Liver (tissue), 9 donors: ENCODE measurements around the gene GREB1. TPM values are rescaled to one million over a fixed set of nuclear protein-coding genes. Genes with fewer than 3 reads are reported as not detected.

Source experiments
- DNase-seq: peaks from one replicate; pipeline ENCODE4 v3.0.0-alpha.2; 2017; ENCODE audit warnings: low spot score
- H3K27ac ChIP-seq, 2 donors: one replicate each; pipeline ENCODE4 v1.7.0; 2013; ENCODE audit warnings: inconsistent platforms in 2 of 2, low read length in 2 of 2, control low read depth in 1 of 2, low read depth in 1 of 2, mild to moderate bottlenecking in 1 of 2
- H3K27me3 ChIP-seq, 4 donors: one replicate each; pipeline versions ENCODE4 v1.6.1 to v1.7.0; 2013; ENCODE audit warnings: low read length in 3 of 4, inconsistent platforms in 1 of 4, mild to moderate bottlenecking in 1 of 4, moderate library complexity in 1 of 4; ENCODE audit not compliant: control insufficient read depth in 4 of 4, insufficient read depth in 4 of 4
- H3K36me3 ChIP-seq, 4 donors: one replicate each; pipeline versions ENCODE4 v1.6.1 to v1.7.0; 2013; ENCODE audit warnings: low read length in 3 of 4, mild to moderate bottlenecking in 3 of 4, low read depth in 1 of 4, moderate library complexity in 1 of 4; ENCODE audit not compliant: control insufficient read depth in 4 of 4, insufficient read depth in 3 of 4
- H3K4me1 ChIP-seq, 4 donors: one replicate each; pipeline versions ENCODE4 v1.6.1 to v1.7.0; 2013; ENCODE audit warnings: low read length in 3 of 4, mild to moderate bottlenecking in 3 of 4, moderate library complexity in 1 of 4; ENCODE audit not compliant: control insufficient read depth in 4 of 4, insufficient read depth in 4 of 4
- H3K4me3 ChIP-seq, 3 donors: one replicate each; pipeline versions ENCODE4 v1.6.1 to v1.7.0; 2013; ENCODE audit warnings: low read length in 3 of 3, control low read depth in 1 of 3, low read depth in 1 of 3, mild to moderate bottlenecking in 1 of 3
- H3K9ac ChIP-seq, 2 donors: one replicate each; pipeline ENCODE4 v1.7.0; 2013; ENCODE audit warnings: low read length in 2 of 2, mild to moderate bottlenecking in 2 of 2, moderate library complexity in 2 of 2, control low read depth in 1 of 2, low read depth in 1 of 2
- H3K9me3 ChIP-seq, 4 donors: one replicate each; pipeline versions ENCODE4 v1.6.1 to v1.7.0; 2013; ENCODE audit warnings: low read length in 3 of 4; ENCODE audit not compliant: control insufficient read depth in 4 of 4
- ATF3 ChIP-seq: IDR thresholded peaks from 2 replicates; pipeline ENCODE4 v1.6.1; 2016; ENCODE audit warnings: antibody characterized with exemption
- CTCF ChIP-seq: fragments of 150-350 bp; IDR thresholded peaks from 2 replicates; pipeline ENCODE4 v1.5.1; 2017; ENCODE audit warnings: improper control_type of control experiment, low read depth, low read length; ENCODE audit not compliant: missing input control
- EGR1 ChIP-seq, 2 donors: IDR thresholded peaks; 2 replicates each; pipeline ENCODE4 v1.6.1; 2016 to 2018; ENCODE audit warnings: antibody characterized with exemption in 2 of 2, low read depth in 2 of 2
- FOXA1 ChIP-seq: IDR thresholded peaks from 2 replicates; pipeline ENCODE4 v1.6.1; 2016; ENCODE audit warnings: antibody characterized with exemption
- FOXA2 ChIP-seq: IDR thresholded peaks from 2 replicates; pipeline ENCODE4 v1.6.1; 2016; ENCODE audit warnings: antibody characterized with exemption
- GABPA ChIP-seq, 2 donors: IDR thresholded peaks in 1 of 2; conservative IDR thresholded peaks in 1 of 2; 2 replicates each; pipeline ENCODE4 v1.6.1; 2016; ENCODE audit warnings: antibody characterized with exemption in 2 of 2, mild to moderate bottlenecking in 1 of 2, moderate library complexity in 1 of 2
- HNF4A ChIP-seq, 2 donors: conservative IDR thresholded peaks; 2 replicates each; pipeline ENCODE4 v1.6.1; 2016; ENCODE audit warnings: antibody characterized with exemption in 2 of 2, mild to moderate bottlenecking in 2 of 2
- HNF4G ChIP-seq: IDR thresholded peaks from 2 replicates; pipeline ENCODE4 v1.6.1; 2016; ENCODE audit warnings: antibody characterized with exemption
- JUND ChIP-seq, 2 donors: IDR thresholded peaks; 2 replicates each; pipeline ENCODE4 v1.6.1; 2016; ENCODE audit warnings: antibody characterized with exemption in 2 of 2
- NR2F2 ChIP-seq: IDR thresholded peaks from 2 replicates; pipeline ENCODE4 v1.6.1; 2016; ENCODE audit warnings: antibody characterized with exemption
- RAD21 ChIP-seq, 2 donors: IDR thresholded peaks; 2 replicates each; pipeline ENCODE4 v1.6.1; 2016; ENCODE audit warnings: antibody characterized with exemption in 2 of 2, mild to moderate bottlenecking in 2 of 2
- RXRA ChIP-seq, 2 donors: IDR thresholded peaks; 2 replicates each; pipeline ENCODE4 v1.6.1; 2017 to 2018; ENCODE audit warnings: antibody characterized with exemption in 2 of 2, mild to moderate bottlenecking in 1 of 2
- SP1 ChIP-seq: IDR thresholded peaks from 2 replicates; pipeline ENCODE4 v1.6.1; 2018; ENCODE audit warnings: antibody characterized with exemption, mild to moderate bottlenecking
- YY1 ChIP-seq: IDR thresholded peaks from 2 replicates; pipeline ENCODE4 v1.6.1; 2016; ENCODE audit warnings: antibody characterized with exemption, mild to moderate bottlenecking
- WGBS: extraction: QIAGEN DNeasy Blood & Tissue Kit; methylation state at CpG from one replicate; pipeline ENCODE4 v1.1.7; 2013; 5-methylcytosine and 5-hydroxymethylcytosine counted together
- polyA plus RNA-seq, 2 donors: library from polyadenylated mRNA; stranded (reverse) in 1 of 2; unstranded in 1 of 2; fragments of 200-250 nt in 1 of 2; fragments of >200 nt in 1 of 2; fragmentation: Nextera tagmentation in 1 of 2; extraction: Ambion mirVana in 1 of 2; gene quantifications; one replicate each; pipeline versions ENCODE4 v1.2.1 to v1.2.3, GENCODE V29; 2013 to 2015
- total RNA-seq, 2 donors: library from RNA; depleted of rRNA; stranded (reverse); fragments of >200 nt; gene quantifications; one replicate each; pipeline ENCODE4 v1.2.3, GENCODE V29; 2014
- TF ChIP-seq, protein P1 (sequence below): IDR thresholded peaks from 2 replicates; pipeline ENCODE4 v1.6.1; 2016; ENCODE audit warnings: antibody characterized with exemption
- TF ChIP-seq, protein P2 (sequence below): IDR thresholded peaks from 2 replicates; pipeline ENCODE4 v1.6.1; 2016; ENCODE audit warnings: antibody characterized with exemption, mild to moderate bottlenecking
- donor health status: healthy.
- donor health status: healthy.
- donor health status: healthy.
- donor health status: healthy.
- donor health status: healthy.

Gene GREB1
- total and polyA plus RNA-seq, 4 donors: 1.0 to 6.3 (median 3.6) TPM

GRCh38 chr2:11563784-11564666 lies 30.2 kb downstream of the GREB1 start:
- no peaks in the 10 kb centered on the region for H3K9me3 ChIP-seq
- no peaks in the 10 kb centered on the region for H3K27me3 ChIP-seq
- no peak overlapping the region for H3K9ac ChIP-seq
- H3K36me3 ChIP-seq: no peaks in the 10 kb centered on the region
- H3K4me3 ChIP-seq: no peak overlapping the region
- no peak overlapping the region for H3K27ac ChIP-seq
- TF ChIP-seq CTCF (no peak), HNF4A (conservative IDR thresholded peaks at IDR 0.05) (no peak), SP1 (no peak), RAD21 (IDR thresholded peaks at IDR 0.05) (no peak), HNF4G (no peak), FOXA2 (no peak), GABPA (IDR thresholded peaks at IDR 0.05 in 1 of 2, conservative IDR thresholded peaks at IDR 0.05 in 1 of 2) (no peak), JUND (IDR thresholded peaks at IDR 0.05) (no peak), NR2F2 (no peak), EGR1 (IDR thresholded peaks at IDR 0.05; ENCODE audit: low read depth in 2 of 2) (no peak), RXRA (IDR thresholded peaks at IDR 0.05) (no peak), YY1 (no peak)
- TF ChIP-seq, protein P1, sequence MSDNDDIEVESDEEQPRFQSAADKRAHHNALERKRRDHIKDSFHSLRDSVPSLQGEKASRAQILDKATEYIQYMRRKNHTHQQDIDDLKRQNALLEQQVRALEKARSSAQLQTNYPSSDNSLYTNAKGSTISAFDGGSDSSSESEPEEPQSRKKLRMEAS: no peak
- TF ChIP-seq, protein P2, sequence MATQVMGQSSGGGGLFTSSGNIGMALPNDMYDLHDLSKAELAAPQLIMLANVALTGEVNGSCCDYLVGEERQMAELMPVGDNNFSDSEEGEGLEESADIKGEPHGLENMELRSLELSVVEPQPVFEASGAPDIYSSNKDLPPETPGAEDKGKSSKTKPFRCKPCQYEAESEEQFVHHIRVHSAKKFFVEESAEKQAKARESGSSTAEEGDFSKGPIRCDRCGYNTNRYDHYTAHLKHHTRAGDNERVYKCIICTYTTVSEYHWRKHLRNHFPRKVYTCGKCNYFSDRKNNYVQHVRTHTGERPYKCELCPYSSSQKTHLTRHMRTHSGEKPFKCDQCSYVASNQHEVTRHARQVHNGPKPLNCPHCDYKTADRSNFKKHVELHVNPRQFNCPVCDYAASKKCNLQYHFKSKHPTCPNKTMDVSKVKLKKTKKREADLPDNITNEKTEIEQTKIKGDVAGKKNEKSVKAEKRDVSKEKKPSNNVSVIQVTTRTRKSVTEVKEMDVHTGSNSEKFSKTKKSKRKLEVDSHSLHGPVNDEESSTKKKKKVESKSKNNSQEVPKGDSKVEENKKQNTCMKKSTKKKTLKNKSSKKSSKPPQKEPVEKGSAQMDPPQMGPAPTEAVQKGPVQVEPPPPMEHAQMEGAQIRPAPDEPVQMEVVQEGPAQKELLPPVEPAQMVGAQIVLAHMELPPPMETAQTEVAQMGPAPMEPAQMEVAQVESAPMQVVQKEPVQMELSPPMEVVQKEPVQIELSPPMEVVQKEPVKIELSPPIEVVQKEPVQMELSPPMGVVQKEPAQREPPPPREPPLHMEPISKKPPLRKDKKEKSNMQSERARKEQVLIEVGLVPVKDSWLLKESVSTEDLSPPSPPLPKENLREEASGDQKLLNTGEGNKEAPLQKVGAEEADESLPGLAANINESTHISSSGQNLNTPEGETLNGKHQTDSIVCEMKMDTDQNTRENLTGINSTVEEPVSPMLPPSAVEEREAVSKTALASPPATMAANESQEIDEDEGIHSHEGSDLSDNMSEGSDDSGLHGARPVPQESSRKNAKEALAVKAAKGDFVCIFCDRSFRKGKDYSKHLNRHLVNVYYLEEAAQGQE: no peak
- no peak for DNase-seq
- WGBS: 96% methylated on average over 8 of the region's 8 CpGs
- no peaks in the 10 kb centered on the region for H3K4me1 ChIP-seq

GRCh38 chr2:11564816-11565567 lies 31.1 kb downstream of the GREB1 start:
- Histone ChIP-seq H3K27me3 (no peaks in the 10 kb centered on the region), H3K4me1 (no peaks in the 10 kb centered on the region), H3K9me3 (no peaks in the 10 kb centered on the region), H3K36me3 (no peaks in the 10 kb centered on the region), H3K9ac (no peak overlapping the region), H3K27ac (no peak overlapping the region), H3K4me3 (no peak overlapping the region)
- DNase-seq: no peak
- 92% methylated on average over 7 of the region's 7 CpGs for WGBS
- TF ChIP-seq NR2F2: no peak
- no peak for TF ChIP-seq GABPA (IDR thresholded peaks at IDR 0.05 in 1 of 2, conservative IDR thresholded peaks at IDR 0.05 in 1 of 2)
- TF ChIP-seq RAD21 (IDR thresholded peaks at IDR 0.05): no peak
- no peak for TF ChIP-seq ATF3
- no peak for TF ChIP-seq CTCF
- TF ChIP-seq, protein P1: no peak
- no peak for TF ChIP-seq RXRA (IDR thresholded peaks at IDR 0.05)
- no peak for TF ChIP-seq EGR1 (IDR thresholded peaks at IDR 0.05; ENCODE audit: low read depth in 2 of 2)
- TF ChIP-seq, protein P2: no peak
- no peak for TF ChIP-seq FOXA2
- TF ChIP-seq SP1: no peak
- TF ChIP-seq JUND (IDR thresholded peaks at IDR 0.05): no peak
- no peak for TF ChIP-seq FOXA1
- no peak for TF ChIP-seq HNF4A (conservative IDR thresholded peaks at IDR 0.05)
